ENCODE data around the gene GDF7.

The GDF7 gene

DNA sequence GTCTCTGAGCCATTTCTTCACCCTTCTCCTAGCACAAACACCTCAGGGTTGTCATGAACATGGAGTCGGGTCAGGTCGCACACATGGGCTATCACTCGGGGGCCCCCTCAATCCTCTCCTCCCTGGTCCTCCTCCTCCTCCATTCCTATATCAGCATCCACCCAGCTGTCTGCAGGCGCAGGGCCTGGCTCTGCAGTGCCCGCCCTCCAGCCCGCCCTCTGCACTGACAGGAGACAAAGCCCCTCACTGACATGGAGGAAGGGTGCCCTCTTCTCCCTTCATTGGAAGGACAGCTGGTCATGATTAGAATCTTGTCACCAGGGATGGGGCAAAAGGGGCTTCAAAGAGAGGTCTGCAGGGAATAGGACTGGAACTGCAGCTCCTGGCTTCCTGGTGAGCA lies 37.8 kb upstream of the GDF7 start:
- no peak for DNase-seq (ENCODE audit: low read depth)

DNA sequence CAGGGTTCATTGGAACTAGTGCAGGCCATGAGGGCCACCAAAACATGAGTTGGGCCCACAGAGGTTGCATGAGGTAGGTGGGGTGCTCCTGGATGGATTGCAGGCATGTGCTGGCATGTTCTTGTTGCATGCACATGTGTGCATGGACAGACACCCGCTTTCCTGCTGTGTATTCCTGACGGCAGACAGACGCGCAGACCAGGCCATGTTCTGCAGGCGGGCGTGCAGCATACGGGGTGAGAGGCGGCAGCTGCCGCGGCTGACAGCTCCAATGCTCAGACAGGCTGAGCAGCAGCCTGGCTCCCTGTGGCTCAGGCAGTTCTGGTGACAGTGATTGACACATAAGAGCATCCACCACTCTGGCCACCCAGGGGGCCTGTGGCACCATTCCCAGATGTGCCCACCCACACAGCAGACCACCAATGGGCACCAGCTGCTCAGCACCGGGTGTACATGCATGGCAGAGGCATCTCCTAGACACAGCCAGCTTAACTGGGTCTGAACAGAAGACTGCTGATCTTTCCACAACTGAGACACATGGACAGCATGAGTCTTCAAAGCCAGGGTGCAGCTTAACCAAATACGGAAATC lies 37.3 kb upstream of the GDF7 start:
- no peak for DNase-seq (ENCODE audit: low read depth)

DNA sequence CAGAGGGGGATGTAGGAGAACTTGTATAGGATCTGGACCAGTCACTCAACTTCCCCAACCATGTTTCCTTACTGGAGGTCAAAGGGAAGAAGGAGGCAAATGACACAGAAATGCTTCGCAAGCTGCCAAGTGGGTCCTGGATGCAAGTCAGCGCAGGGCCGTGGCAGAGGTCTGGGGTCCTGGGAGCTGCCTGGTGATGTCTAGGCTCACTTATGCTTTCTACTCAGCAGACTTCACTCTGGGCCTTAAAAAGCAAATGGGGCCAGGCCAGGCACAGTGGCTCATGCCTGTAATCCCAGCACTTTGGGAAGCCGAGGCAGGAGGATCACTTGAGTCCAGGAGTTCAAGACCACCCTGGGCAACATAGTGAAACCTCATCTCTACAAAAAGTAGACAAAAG lies 36.0 kb upstream of the GDF7 start:
- no peak for DNase-seq (ENCODE audit: low read depth)

DNA sequence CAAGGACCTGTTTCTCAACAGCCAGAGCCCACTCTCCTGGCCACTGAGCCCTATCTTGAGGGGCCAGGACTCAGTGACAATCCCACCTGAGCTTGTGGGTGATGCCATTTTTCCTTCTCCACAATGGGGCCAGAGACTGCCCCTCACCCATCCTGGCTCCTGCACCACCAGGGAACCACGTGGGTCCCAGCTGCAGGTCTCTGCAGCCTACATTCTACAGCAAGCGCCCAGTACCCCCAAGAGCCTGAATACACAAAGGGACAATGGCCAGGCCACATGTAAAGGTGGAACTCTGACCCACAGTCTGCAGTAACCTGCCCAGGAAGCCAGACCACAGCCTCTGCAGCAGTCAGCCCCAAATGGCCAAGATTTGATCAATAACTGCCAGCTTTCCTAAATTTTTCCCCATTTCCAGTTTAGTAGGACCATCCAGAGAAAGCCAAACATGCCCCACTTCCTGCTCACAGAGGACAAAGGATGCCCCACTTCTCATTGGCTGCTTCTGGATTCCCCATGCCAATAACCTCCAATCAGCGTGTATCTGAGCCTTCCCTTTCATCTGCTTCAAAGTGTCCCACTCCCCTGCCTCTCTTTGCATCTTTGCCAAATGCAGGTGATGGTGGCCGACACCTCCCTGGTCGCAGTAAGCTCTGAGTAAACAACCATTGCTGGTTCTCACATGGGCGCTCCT lies 35.2 kb upstream of the GDF7 start:
- no peak for DNase-seq (ENCODE audit: low read depth)

DNA sequence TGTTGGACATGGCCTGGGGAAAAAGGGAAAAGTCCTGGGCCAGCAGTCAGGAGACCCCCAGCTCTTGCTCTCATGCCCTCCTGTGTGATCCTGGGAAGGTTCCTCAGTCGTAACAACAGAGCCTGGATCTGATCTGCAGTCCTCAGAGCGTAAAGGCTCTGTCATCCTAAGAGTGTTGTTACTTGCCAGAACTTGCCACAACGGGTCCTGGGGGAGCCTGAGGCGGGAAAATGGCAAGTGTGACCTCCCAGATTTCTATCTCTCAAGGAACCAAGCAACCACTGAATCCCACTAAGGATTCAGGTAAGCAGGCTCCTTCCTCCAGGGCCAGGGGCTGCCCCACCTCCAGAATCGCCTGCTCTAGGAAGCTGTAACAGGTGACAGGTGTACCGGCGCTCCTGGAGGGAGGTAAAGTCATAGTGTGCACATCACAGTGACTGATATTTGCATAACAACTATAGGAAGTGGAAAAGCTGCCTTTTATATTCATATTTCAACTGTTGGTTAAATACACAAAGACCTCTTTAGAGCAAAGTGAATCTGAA lies 34.4 kb upstream of the GDF7 start:
- no peak for DNase-seq (ENCODE audit: low read depth)

DNA sequence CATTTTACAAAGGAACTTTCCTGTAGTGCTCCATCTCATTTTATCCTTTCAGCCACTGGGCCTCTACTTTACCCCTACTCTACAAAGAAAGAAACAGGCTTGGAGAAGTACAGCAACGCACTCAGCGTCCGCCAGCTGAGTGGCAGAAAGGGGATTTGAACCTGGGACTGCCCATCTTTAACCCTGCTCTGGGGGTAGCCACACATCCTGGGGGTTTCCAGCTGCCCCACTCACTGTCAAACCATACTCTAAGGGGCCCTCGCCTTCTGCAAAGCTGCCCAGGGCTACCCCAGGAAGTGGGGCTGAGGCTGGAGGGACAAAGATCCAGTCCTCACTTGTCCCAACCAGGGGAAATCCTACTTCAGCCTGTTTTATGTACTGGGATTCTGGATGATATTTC lies 33.9 kb upstream of the GDF7 start:
- DNase-seq (ENCODE audit: low read depth) = no peak

DNA sequence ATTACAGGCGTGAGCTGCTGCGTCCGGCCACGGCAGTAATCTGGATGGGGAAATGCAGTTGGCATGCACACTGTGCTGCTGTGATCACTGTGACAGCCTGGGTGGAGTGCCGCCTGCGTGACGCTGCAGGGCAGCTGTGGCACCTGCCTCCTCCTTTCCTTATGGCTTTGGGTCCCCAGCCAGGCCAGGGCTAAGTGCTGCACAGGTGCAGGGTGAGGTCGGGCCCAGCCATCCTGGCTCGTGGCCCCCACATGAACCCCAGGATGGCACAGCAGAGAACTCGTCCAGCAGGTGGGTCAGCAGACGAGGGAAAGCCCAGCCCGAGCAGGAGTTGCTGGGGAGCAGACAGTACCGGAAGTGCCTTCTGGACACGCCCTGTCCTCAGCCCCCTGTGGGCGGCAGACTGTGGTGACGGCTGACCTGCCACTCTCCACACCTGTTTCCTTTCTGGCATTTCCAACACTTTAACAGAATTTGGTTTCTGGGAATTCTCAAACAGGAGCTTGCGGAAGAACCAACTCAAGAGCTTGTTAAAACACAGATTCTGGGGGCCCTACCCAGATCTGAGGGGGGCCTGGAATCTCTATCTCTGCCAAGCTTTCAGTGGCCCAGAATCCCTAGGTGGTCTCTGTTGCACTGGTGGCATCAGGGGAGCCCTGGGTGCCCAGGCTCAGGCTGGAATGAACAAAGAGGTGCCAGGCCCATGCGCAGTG lies 33.0 kb upstream of the GDF7 start:
- no peak for DNase-seq (ENCODE audit: low read depth)

DNA sequence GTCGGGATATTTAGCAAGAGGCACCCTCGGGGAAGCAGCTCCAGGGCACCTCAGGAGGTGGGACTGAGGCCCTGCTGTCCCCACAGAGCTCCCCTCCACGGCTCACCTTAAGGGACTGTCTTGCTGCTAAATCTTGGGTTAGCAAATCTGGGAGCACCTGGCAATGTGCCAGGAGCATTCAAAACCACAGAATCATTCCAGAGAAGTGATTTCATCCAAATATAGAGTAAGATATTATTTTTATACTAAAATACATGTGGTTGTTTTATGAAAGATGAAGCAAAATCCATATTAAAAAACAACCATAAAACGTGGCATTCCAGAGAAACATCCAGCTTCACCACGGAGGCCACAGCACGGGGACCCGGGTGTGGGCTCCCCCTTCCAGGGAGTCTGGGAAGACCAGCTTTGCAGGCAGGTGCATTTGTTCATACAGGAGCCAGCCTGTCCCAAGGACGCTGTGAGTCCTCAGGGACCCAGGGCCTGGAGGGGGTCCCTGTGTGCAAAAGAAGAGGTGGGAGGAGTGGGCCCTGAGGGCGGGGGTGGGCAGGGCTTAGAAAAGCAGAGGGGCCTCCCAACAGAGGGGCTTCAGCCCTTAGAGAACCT lies 32.3 kb upstream of the GDF7 start:
- DNase-seq (ENCODE audit: low read depth) = no peak

DNA sequence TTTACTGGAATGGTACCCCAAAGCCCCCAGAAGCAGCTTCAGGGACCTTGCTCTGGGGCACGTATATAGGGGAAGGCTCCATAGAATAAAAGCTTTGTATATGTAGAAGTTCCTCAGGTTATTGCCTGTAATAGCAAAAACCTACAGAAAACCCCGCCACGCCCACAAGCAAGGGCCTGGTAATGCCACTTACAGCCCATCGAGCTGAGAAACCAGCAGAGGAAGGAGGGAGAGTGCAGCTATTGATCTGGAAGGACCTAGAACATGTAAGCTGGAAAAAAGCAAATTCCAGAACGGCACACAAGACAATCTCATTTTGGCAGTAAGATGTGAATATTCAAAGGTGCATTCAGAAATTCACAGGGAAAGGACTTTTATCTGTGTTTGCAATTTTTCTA lies 31.8 kb upstream of the GDF7 start:
- no peak for DNase-seq (ENCODE audit: low read depth)

DNA sequence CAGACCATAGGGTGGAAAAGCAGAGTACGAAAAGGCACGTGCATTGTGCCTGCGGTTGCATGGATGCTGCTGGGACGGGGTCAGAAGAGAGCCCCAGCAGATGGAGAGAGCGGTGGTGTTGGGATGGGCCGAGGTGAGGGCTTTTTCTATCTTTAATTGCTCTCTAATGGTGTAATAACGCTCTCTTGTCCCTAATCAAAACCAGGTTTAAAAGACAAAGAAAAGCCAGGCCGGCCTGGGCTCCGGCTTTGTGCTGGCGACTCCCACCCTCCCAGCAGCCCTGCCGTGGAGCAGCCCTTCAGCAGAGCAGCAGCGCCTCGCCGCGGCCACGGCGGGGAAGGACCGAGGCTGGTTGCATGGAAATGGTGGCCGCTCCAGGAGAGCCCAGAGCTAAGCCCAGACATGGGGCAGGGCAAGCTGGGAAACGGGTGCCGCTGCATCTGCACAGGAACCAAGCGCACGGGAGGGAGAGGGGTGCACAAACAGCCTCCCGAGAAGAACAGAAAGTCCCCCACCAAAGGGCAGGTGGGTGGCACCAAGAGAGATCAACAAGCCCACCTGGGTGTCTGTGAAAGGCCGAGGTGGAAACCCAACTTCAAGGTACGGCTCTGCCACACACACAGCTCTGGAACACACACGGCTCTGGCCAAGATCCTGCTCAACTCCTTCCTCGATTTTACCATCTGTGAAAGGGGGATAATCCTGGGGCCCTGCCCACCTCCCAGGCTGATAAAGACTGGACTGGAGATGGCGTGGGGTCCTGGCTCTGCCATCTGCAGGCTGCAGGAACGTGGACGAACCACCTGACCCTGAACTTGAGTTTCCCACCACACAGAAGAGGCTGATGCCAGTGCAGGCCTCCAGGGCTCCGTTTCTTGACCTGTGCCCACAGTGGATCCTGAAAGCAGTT lies 31.0 kb upstream of the GDF7 start:
- no peak for DNase-seq (ENCODE audit: low read depth)

DNA sequence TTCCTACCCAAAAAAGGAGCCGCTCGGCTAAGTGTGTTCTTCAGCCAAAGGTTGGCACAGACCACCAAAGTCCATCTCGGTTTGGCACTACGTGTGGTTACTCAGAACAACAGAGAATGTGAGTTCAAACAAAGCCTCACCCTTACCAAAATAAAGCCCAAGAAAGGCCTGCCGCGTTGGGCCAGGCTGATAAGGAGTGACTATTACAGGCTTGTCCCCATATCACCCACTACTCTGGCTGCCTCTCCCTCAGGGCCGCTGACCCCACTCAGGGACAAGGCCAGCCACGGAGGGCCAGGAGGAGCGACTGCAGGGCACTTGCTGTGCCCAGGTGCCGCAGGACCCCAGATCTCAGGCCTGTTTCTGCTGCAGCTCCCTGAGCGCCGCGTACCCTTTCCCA lies 29.8 kb upstream of the GDF7 start:
- DNase-seq (ENCODE audit: low read depth) = no peak

DNA sequence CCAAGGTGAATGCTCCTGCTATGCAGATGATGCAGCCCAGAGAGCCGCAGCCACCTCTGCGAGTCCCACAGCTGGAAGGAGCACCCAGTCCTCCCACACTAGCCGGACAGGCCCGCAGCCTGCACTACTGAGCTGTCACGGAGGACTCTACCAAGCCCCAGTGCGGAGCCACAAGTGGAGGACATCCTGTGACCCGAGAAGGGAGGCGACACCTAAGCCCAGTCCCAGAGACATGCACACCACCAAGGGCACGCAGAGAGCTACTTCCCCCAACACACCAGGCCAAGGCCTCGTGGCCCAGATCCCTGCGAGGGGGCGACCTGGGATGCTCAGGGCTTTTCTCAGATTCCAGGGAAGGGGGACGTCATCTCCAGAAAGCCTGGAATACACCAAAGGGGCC lies 28.9 kb upstream of the GDF7 start:
- DNase-seq (ENCODE audit: low read depth) = no peak

DNA sequence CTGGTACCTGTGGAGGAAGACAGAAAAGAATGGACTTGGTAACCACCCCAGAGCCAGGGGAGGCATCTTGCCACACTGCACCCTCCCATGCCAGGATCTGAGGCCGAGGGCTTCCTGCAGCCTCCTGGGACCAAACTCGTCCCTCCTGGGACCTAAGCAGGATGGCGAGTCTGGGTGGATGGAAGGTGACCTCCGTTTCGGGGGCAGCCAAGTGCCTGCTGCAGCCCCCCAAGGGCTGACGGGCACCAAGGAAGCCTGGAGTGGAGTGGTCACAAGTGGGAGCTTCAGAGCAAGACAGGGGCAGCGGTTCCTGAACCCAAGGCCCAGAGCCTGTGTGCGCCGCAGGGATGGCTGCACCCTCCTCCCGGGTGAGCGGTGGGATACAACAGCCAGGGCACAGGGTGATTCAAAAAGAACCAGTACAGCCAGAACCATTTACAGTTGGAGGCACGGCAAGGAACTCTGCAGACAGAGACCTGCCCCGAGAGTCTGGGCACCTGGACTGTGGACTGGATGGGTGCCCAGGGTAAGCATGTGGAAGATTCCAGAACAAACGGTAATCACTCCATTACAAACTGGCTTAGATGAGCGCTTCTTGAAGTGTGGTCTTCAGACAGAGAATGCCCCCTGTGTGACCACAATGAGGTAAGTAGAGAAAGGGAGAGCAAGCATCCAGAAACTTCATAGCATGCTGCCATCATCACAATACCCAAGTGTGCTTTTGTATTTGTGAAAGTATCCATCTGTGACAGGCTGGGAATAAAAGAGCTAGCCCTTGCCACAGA lies 28.1 kb upstream of the GDF7 start:
- DNase-seq (ENCODE audit: low read depth) = no peak

DNA sequence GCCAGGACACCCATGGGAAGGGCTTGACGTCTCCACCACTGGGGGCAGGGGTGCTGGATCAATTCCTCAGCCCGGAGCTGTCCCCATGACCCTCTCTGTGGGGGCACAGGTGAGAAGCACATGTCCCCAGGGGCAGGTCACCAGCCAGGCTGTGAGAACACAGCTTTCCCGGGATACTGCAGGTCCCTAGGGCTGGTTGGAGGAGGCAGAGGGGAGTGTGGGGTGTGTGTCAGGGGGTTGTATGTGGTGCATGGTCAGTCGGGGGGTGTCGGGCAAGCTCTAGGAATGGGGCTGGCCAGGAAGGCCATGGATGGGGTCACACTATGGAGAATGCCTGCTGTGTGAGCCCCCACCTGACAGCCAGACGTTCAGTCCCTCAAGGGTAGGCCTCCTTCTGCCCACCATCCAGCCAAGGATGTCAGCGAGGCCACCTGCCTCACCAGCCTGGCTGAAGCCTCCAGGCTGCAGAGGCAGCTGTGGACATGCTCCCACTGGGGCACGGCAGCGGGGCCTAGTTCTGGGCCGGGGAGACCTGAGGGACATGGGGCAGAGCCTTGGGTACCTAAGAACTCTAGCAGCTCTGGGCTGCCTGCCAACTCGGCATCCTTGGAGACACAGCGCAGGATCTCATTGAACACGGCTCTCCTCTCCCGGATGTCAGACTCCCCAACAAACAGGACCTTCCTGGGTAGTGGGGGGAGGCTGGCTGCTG lies 26.4 kb upstream of the GDF7 start:
- no peak for DNase-seq (ENCODE audit: low read depth)

DNA sequence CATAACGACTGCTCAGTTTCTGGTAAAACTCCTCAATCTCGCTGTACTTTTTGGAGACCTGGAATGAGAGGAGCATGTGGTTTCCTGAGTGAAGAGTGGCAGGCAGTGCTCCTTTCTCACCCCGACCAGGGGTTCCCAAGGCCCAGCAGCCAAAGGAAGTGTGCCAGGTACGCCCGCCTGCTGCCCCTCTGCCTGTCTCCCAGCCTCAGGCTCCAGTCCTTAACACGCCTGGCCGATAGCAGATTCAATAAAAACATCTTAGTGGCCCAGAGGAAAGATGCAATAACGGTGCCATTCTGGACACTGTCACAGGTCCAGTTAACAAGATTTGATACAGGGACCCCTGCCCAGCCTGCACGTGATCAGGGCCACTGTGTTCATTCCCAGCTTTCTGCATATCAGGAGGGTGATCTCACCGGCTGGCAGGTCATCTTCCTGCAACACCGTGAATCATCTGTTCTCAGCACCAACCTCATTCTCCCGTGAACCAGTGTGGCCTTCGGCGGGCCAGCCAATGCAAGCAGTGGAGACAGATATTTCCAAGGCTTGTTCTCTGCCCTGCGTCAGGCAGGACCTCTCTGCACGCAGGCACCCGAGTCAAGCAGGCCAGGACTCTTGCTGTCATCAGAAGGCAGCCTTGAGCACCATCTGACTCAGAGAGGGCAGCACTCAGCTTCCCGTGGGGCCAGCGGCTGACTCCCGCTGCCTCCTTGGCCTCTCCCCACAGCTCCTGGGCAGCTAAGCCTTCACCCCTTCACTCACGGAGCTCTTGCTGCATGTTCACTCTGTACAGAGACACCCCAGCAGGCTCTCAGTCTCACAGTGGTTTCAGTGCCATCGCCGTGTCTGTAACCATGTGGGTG lies 25.6 kb upstream of the GDF7 start:
- DNase-seq (ENCODE audit: low read depth) = peak; percentile 45

DNA sequence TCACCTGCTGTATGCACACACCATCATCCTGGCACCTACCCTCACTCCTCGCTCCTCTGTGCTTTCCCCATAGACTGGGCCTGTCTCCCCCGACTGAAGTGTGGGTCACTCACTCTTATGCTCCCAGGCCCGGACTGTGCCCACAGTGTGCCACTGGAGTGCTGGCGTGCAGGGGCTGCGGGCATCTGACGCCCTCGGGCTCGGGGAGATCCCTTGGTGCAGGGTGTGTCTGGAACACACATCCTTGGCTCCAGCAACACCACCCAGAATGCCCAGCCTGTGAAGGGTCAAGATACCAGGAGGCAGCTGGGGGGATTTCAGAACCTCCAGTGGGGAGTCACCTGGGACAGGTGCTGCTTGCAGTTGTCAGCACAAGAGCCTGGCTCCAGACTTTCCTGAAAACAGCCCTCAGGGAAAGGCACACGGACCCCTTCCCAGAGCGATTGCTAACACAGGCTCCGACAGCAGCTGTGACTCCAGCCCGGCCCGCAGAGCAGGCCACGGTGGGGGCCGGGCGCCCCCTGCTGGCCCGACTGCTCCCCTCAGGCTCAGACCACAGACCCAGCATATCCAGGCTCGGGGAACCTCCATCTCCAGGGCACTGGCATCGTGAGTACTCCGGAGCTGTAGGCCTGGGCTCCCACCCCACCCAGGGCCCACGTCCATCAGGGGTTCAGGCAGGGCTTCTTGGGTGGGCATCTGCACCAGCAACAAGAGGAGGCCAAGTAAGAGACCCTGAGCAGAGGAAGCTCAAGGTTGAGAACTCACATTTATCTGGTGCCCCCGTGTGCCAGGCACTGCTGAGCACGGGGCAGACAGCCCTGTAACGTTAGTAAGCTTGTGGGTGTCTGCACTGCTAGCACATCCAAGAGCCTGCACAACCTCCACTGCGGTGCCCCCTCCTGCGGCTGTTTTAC lies 24.6 kb upstream of the GDF7 start:
- DNase-seq (ENCODE audit: low read depth) = no peak

DNA sequence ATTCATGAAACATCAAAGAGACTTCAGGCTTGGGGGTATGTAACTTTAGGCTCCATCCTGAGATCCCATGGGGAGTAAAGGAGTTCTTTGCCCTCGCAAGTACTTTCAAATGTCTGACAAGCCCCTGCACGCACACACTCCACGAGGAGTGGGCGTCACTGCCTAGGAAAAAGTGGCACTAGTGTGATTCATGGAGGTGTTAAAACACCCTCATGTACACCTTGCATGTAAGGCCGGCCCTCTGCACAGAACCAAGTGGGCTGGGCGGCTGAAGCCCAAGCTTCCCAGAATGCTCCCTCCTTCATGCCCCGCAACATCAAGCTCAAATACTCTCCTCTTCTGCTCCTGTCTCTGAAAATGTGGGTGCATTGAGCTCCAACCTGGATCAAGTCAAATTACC lies 23.9 kb upstream of the GDF7 start:
- DNase-seq (ENCODE audit: low read depth) = no peak

DNA sequence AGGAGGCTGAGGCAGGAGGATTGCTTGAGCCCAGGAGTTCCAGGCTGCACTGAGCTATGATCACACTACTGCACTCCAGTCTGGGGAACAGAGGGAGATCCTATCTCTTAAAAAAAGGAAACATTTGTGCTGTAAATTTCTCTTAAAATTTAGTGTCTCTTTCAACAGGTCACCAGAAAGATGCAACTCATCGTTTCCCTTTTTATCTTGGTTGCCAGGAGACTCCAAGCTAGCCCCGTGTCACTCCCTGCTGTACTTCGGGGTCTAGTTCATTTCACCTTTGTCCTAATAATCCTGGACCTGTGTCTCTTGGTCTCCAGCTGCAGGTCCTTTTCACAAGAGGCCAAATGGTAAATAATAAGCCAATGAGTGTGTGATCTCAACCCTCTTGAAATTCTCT lies 23.1 kb upstream of the GDF7 start:
- no peak for DNase-seq (ENCODE audit: low read depth)

Measured in non-pigmented ciliary epithelial cell (primary cell).